NB4 (cell line): ENCODE results near the gene HBS1L.

Source experiments
- DNase-seq: peaks from one replicate; pipeline ENCODE4 v3.0.0; 2010; ENCODE audit warnings: low read depth
- H3K4me3 ChIP-seq: one replicate; pipeline ENCODE4 v1.5.1; 2011; ENCODE audit warnings: mild to moderate bottlenecking, low read depth, low read length, moderate library complexity
- MYC ChIP-seq: IDR thresholded peaks from 2 replicates; pipeline ENCODE4 v1.6.1; 2011; ENCODE audit warnings: low read depth, low read length
- POLR2A ChIP-seq: IDR thresholded peaks from 2 replicates; pipeline ENCODE4 v1.6.1; 2011; ENCODE audit warnings: mild to moderate bottlenecking; ENCODE audit not compliant: insufficient read length; ENCODE audit errors: extremely low read depth
- TF ChIP-seq, protein P1 (sequence below): IDR thresholded peaks from 2 replicates; pipeline ENCODE4 v1.6.1; 2011; ENCODE audit warnings: low read depth, low read length
- TF ChIP-seq, protein P2 (sequence below): IDR thresholded peaks from one replicate; pipeline ENCODE4 v1.5.1; 2012; ENCODE audit warnings: low read depth, low read length

HBS1L gene

DNA sequence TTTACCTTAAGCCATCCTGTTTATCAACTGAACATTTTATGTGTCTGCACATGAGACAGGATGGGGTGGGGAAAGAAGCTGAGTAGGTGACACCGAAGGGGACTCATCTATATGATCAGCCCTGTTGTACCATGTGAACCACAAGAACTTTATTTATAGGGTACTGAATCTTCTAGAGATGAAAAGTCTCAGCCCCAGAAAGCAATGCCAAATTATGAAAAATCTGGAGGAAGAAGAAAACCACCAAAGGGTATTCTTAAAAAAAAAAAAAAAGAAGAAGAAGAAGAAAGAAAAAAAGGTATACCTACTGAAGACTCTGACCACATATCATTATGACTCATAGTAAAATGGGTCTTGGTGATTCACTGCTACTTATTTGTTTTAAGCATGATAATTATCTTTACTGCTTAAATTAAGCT is 39.8 kb upstream of the HBS1L start:
- no peak overlapping the region for H3K4me3 ChIP-seq
- peak; percentile 30 for DNase-seq
- TF ChIP-seq, protein P1, sequence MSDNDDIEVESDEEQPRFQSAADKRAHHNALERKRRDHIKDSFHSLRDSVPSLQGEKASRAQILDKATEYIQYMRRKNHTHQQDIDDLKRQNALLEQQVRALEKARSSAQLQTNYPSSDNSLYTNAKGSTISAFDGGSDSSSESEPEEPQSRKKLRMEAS, result no peak
- TF ChIP-seq MYC (no peak), POLR2A (no peak)
- TF ChIP-seq, protein P2, sequence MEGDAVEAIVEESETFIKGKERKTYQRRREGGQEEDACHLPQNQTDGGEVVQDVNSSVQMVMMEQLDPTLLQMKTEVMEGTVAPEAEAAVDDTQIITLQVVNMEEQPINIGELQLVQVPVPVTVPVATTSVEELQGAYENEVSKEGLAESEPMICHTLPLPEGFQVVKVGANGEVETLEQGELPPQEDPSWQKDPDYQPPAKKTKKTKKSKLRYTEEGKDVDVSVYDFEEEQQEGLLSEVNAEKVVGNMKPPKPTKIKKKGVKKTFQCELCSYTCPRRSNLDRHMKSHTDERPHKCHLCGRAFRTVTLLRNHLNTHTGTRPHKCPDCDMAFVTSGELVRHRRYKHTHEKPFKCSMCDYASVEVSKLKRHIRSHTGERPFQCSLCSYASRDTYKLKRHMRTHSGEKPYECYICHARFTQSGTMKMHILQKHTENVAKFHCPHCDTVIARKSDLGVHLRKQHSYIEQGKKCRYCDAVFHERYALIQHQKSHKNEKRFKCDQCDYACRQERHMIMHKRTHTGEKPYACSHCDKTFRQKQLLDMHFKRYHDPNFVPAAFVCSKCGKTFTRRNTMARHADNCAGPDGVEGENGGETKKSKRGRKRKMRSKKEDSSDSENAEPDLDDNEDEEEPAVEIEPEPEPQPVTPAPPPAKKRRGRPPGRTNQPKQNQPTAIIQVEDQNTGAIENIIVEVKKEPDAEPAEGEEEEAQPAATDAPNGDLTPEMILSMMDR, result no peak

DNA sequence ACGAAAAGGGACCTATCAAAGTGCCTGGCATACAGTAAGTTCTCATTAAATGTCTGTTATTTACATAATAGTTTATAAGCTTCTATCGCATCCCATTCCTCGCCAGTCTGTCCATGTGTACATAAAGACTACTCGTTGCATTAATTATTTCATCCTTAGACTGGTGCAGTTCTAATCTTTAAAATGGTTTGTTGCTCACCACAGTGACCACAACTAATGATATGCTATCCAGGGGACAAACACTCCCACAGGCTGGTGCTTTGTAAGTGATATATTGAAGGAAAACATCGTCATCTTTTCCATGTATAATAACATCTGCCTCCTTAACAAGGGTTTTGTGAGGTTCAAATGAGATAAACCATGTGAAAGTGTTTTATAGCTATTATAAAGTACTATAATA is 39.0 kb upstream of the HBS1L start:
- H3K4me3 ChIP-seq, result no peak overlapping the region
- peak; percentile 26 for DNase-seq
- TF ChIP-seq, protein P2, result no peak
- no peak for TF ChIP-seq MYC
- no peak for TF ChIP-seq POLR2A
- TF ChIP-seq, protein P1, result no peak

DNA sequence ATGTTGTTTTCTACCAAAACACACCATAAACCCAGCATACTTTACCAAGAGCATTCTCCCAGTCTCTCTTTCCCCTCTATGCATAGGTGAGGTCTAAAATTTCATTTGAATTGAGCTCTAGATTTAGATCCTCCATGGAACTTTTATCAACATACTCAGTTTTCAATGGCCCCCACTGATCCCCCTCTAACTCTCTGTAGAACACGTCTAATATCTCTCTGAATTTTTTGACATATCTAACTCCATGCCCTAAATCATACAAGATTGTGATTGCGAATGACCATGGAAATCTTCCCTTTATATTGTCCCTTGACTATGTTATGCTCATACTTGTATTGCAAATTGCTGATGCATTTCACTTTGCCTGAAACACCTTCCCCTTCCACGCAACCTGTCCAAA is 38.1 kb upstream of the HBS1L start:
- no peak for DNase-seq
- no peak overlapping the region for H3K4me3 ChIP-seq
- TF ChIP-seq, protein P1, result no peak
- no peak for TF ChIP-seq MYC
- TF ChIP-seq, protein P2, result no peak
- no peak for TF ChIP-seq POLR2A

DNA sequence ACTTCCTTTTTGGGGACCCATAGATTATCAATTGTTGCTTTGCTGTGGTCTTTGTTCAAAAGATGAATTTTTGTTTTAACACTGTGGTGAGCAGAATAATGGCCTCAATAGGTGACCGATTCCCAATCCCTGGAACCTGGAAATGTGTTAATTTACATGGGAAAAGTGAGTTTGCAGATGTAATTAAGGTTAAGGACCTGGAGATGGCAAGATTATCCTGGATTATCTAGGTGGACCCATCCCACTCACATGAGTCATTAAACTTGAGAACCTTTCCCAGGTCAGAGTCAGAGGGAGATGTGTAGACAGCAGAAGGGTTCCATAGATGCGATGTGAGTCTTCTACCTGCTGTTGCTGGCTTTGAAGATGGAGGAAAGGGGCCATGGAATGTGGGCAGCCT is 36.2 kb upstream of the HBS1L start:
- TF ChIP-seq, protein P1, result no peak
- no peak for TF ChIP-seq POLR2A
- TF ChIP-seq MYC, result no peak
- TF ChIP-seq, protein P2, result no peak
- H3K4me3 ChIP-seq, result no peak overlapping the region
- DNase-seq, result no peak

DNA sequence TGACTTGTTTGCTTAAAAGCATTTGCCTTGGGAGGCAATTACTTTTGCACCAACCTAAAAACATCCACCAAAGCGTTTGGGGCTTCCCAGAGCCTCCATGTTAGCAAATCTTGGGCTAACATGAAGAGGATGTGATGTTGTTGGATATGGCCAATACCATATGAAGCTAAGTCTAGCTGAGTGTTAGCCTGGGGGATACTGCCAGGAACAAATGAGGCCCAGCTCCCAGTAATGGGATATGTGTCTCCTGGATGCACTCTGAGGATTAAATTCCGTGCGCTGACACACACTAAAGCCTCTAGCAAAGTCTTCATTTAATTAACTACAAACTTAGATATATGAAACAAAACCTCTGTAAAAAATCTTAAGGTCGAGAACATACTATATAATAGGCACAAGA is 35.3 kb upstream of the HBS1L start:
- H3K4me3 ChIP-seq, result no peak overlapping the region
- TF ChIP-seq POLR2A (no peak), MYC (no peak)
- TF ChIP-seq, protein P2, result no peak
- TF ChIP-seq, protein P1, result no peak
- no peak for DNase-seq
